GM12873 (cell line): ENCODE data around the gene PNPT1.

ENCODE experiments used
- TF ChIP-seq, protein P1 (sequence below): IDR thresholded peaks from 2 replicates; pipeline ENCODE4 v1.5.1; 2012; ENCODE audit warnings: low read depth, mild to moderate bottlenecking, moderate library complexity, low read length, control low read depth; ENCODE audit not compliant: insufficient read depth; ENCODE audit errors: missing control alignments

The PNPT1 gene

DNA sequence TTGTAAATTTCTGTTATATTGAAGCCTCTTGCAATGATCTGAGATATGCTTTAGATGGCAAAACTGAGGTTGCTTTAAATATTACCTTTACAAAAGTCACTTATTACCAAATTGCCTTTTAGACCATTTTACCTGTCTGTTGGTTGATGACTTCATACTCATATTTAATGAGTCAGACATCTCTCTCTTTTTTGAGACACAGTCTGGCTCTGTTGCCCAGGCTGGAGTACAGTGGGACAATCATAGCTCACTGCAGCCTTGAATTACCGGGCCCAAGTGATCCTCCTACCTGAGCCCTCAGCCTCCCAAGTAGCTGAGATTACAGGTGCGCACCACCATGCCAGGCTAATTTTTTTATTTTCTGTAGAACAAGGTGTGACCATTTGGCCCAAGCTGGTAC lies 64.7 kb downstream of the PNPT1 start:
- TF ChIP-seq, protein P1, sequence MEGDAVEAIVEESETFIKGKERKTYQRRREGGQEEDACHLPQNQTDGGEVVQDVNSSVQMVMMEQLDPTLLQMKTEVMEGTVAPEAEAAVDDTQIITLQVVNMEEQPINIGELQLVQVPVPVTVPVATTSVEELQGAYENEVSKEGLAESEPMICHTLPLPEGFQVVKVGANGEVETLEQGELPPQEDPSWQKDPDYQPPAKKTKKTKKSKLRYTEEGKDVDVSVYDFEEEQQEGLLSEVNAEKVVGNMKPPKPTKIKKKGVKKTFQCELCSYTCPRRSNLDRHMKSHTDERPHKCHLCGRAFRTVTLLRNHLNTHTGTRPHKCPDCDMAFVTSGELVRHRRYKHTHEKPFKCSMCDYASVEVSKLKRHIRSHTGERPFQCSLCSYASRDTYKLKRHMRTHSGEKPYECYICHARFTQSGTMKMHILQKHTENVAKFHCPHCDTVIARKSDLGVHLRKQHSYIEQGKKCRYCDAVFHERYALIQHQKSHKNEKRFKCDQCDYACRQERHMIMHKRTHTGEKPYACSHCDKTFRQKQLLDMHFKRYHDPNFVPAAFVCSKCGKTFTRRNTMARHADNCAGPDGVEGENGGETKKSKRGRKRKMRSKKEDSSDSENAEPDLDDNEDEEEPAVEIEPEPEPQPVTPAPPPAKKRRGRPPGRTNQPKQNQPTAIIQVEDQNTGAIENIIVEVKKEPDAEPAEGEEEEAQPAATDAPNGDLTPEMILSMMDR, result no peak

DNA sequence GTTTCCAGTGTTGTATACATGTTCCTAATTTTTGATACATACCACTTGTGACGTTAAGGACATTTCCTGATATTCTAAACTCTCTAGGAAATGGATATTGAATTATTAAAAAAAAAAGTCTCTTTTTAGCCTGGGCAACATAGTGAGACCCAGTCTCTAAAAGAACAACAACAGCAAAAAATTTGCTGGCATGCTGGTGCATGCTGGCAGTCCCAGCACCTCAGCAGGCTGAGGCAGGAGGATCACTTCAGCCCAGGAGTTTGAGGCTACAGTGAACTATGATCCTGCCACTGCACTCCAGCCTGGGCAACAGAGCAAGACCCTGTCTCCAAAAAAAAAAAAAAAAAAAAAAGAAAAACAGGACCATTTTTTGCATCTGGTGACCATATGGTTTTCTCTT lies 65.7 kb downstream of the PNPT1 start:
- TF ChIP-seq, protein P1, result no peak

DNA sequence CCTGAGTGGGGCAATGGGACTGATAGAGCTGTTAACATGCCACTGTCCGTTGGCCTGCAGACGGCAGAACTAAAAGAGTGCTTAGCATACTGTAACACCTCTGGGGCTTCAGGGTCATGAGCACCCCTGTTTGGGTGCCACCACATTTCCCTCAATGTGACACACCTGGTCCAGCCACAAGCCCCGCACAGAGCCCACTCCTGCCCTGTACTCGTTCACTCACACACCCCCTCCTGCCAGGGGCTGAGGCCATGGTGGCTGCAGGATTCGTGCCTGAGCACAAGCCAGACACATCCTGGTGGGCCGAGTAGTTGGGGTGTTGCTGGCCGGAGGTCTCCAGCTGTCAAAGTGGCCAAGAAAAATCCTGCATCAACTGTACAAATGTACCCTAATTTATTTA lies 71.8 kb downstream of the PNPT1 start:
- TF ChIP-seq, protein P1, result no peak

DNA sequence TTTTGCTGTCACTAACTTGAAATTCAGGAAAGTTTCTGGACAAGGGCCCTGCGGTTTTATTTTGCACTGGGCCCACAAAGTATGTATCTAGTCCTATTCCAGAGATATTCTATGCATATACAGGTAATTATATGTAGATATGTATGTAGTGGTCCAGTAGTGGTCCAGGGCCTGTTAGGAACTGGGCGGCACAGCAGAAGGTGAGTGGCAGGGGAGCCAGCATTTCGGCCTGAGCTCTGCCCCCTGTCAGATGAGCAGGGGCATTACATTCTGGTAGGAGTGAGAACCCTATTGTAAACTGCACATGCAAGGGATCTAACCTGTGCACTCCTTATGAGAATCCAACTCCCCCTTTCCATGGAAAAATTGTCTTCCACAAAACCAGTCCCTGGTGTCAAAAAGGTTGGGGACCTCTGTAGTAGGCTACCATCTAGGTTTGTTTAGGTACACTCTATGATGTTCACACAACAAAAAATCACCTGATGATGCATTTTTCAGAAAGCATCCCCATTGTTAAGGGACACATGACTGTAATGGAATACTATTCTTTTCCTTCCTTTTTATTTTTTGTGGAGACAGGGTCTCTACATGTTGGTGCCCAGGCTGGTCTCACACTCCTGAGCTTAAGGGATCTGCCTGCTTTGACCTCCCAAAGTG lies 73.4 kb downstream of the PNPT1 start:
- TF ChIP-seq, protein P1, result peak; percentile 67

DNA sequence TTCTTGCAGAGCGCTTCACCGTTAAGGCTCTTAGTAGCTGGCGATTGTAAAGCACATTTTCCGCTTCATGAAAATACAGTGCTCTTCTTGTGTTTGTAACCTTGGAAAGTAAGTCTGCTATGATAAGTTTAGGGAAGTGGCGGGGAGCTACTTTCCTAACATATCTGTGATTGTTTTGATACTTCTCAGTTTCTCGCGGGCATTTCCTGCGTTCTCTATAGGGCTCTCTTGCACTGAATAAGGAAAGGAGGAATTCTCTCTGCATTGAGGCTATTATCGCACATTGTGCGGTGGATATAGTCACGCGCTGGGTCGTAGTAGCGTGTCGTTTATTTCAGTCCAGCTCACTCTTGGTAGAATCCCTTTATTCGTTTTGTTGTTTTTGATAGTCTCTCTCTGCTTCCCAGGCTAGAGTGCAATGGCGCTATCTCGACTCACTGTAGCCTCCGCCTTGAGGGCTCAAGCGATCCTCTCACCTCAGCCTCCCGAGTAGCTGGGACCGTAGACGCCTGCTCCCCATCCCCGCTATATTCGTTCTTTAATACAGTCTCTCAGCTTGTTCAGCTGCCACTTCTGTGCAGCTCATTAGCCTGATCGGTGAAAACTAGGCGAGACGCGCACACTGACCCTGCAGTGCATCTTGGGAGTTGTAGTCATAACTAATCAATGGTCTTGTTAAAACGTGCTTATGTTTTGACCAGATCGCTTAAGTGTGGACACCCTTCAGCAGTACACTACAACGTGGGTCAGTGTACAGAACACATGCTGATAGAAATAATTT lies 75.2 kb downstream of the PNPT1 start:
- TF ChIP-seq, protein P1, result no peak

DNA sequence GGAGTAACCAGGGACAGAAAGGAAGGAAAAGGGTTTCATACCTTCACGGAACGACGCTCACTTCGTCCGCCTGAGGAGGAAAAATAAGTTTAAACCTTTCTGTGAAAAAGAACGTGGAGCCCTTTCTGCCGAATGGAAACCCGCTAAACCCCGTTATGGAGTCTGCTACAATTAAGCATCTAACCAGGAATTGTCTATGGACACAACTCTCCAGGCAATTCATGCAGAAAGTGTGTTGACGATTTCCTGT lies 75.7 kb downstream of the PNPT1 start:
- TF ChIP-seq, protein P1, result no peak

DNA sequence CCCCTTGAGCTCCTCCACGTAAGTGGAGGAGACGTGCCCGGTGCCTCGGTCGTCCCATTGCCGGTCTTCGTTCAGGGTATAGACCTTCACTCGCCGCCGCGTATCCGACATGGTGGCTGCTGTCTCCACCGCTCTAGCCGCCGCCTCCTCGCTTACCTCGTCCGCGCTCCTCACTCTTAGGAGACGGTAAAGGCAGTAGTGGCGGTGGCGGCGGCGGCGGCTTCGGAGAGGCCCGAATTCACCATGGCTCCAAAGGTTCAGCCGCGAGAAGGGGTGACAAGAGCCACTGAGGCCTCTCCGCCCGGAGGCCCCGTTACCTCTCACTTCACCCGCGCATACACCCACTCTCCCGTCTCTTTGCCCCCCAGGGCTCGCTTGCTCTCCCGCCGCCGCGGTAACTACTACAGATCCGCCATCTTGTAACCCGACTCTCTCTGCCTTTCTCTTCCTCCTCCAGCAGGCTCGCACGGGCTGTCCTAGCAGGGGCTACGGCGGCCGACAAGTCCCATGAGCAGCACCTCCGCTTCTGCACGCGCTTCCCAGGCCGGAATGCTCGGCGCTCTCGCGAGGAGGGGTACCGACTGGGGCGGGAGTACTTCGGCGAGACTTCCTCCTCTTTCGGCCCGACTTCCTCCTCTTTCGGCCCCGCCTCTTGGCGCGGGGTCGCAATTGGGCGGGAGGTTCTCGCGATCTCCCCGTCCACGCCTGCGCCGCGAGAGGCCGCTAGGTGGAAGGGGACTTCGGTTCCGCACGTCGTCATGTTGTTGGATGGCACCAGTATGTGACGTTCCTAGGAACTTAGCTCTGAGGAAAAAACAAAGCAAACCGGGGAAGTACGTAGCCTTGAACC lies 76.2 kb downstream of the PNPT1 start, which contains the start of gene PPP4R3B:
TSS of gene PPP4R3B (minus strand) at position 448 of the 850 bp plus-strand sequence. CDS start at position 111, 337 bp downstream.
- TF ChIP-seq, protein P1, result peak; percentile 35
